HG03135 (cell line): ENCODE results near the gene IL3.
"Not testable (repeated sequence)": the region's sequence is repeated elsewhere in the genome, so short reads cannot be mapped to it uniquely, and the experiment has no call there.

Experiments
- ATAC-seq: cut with Tn5 transposase; IDR thresholded peaks from one replicate; pipeline ENCODE4 v1.9.1; 2021; ENCODE audit warnings: mild to moderate bottlenecking, moderate library complexity; ENCODE audit not compliant: unreplicated experiment

Gene IL3

GRCh38 chr5:132093271-132093670 is 32.8 kb downstream of the IL3 start:
- ATAC-seq, result no peak

GRCh38 chr5:132094393-132095076 is 34.1 kb downstream of the IL3 start:
- ATAC-seq, result no peak

- no peak for ATAC-seq
These were observed 34.6 kb downstream of the IL3 start for GRCh38 chr5:132095077-132095410.

- no peak for ATAC-seq
These were observed 35.0 kb downstream of the IL3 start for GRCh38 chr5:132095424-132095972.

- ATAC-seq, result no peak
These were observed 36.4 kb downstream of the IL3 start for GRCh38 chr5:132096904-132097303.

- no peak for ATAC-seq
These were observed 37.7 kb downstream of the IL3 start for GRCh38 chr5:132098151-132098594.

GRCh38 chr5:132098621-132099020 is 38.2 kb downstream of the IL3 start:
- no peak for ATAC-seq

GRCh38 chr5:132099076-132099748 is 38.8 kb downstream of the IL3 start:
- peak; percentile 41 for ATAC-seq

- ATAC-seq, result no peak
These were observed 39.5 kb downstream of the IL3 start for GRCh38 chr5:132099905-132100304.

GRCh38 chr5:132100672-132101261 is 40.3 kb downstream of the IL3 start:
- peak; percentile 21 for ATAC-seq

GRCh38 chr5:132101385-132101880 is 41.0 kb downstream of the IL3 start:
- ATAC-seq, result no peak

GRCh38 chr5:132102101-132102701 is 41.7 kb downstream of the IL3 start:
- no peak for ATAC-seq

GRCh38 chr5:132102944-132103331 is 42.5 kb downstream of the IL3 start:
- ATAC-seq, result no peak

GRCh38 chr5:132103332-132103951 is 43.0 kb downstream of the IL3 start:
- peak; percentile 77 for ATAC-seq

- ATAC-seq, result peak; percentile 14
These were observed 43.5 kb downstream of the IL3 start for GRCh38 chr5:132103969-132104391.

- ATAC-seq, result no peak
These were observed 44.1 kb downstream of the IL3 start for GRCh38 chr5:132104556-132104955.

- ATAC-seq, result no peak
These were observed 45.2 kb downstream of the IL3 start for GRCh38 chr5:132105688-132106087.

- not testable (repeated sequence) for ATAC-seq
These were observed 48.0 kb downstream of the IL3 start for GRCh38 chr5:132108495-132108894.

GRCh38 chr5:132108957-132109356 is 48.5 kb downstream of the IL3 start:
- not testable (repeated sequence) for ATAC-seq

GRCh38 chr5:132109494-132110053 is 49.1 kb downstream of the IL3 start:
- no peak for ATAC-seq

GRCh38 chr5:132110195-132110594 is 49.7 kb downstream of the IL3 start:
- ATAC-seq, result no peak
